Ovary (tissue), 3 donors: ENCODE data around the gene IGF2BP1.

ENCODE experiments used
- CTCF ChIP-seq, 3 donors: fragments of 450-650 bp in 2 of 3; fragments of 200-600 bp in 1 of 3; IDR thresholded peaks; one replicate each; pipeline versions ENCODE4 v1.5.1 to v1.8.0; 2016 to 2022; ENCODE audit warnings: antibody characterized with exemption in 3 of 3, mild to moderate bottlenecking in 1 of 3
- POLR2A ChIP-seq: fragments of 450-650 bp; IDR thresholded peaks from one replicate; pipeline ENCODE4 v1.6.1; 2017; ENCODE audit warnings: antibody characterized with exemption, mild to moderate bottlenecking, moderate library complexity
- donor health status: DM: no; HTN: no; CAD: no.

GRCh38 chr17:49021768-49022103 is 24.6 kb downstream of the IGF2BP1 start:
- no peak for TF ChIP-seq POLR2A
- no peak for TF ChIP-seq CTCF (IDR thresholded peaks at IDR 0.05)
